ENCODE measurements around the gene GCFC2.

The GCFC2 gene

GRCh38 chr2:75621228-75621627 is 89.5 kb downstream of the GCFC2 start:
- DNase-seq = no peak

- DNase-seq = no peak
Measured at GRCh38 chr2:75619956-75620740, 90.6 kb downstream of the GCFC2 start.

- no peak for DNase-seq
Measured at GRCh38 chr2:75616933-75617332, 93.8 kb downstream of the GCFC2 start.

GRCh38 chr2:75616406-75616805 is 94.3 kb downstream of the GCFC2 start:
- no peak for DNase-seq

- DNase-seq = no peak
Measured at GRCh38 chr2:75614162-75614651, 96.5 kb downstream of the GCFC2 start.

- no peak for DNase-seq
Measured at GRCh38 chr2:75612862-75613243, 97.9 kb downstream of the GCFC2 start.

All from SHP77 (cell line).